T-helper 1 cell treated with Interleukin-12 subunit alpha and Interleukin-12 subunit beta and Interleukin-4 antibody, amounts not matched to agents 30 μg/mL and 1 μg/mL, for 36 hours (primary cell): ENCODE results near the gene C9.
"Not testable (repeated sequence)": the region's sequence is repeated elsewhere in the genome, so short reads cannot be mapped to it uniquely, and the experiment has no call there.

ENCODE experiments used
- H3K27ac Mint-ChIP-seq: one replicate; pipeline ENCODE4 v1.8.0; 2021; ENCODE audit warnings: mild to moderate bottlenecking, mixed read lengths
- H3K27me3 Mint-ChIP-seq: one replicate; pipeline ENCODE4 v1.8.0; 2021; ENCODE audit warnings: low read depth, mixed read lengths
- H3K36me3 Mint-ChIP-seq: one replicate; pipeline ENCODE4 v1.8.0; 2021; ENCODE audit warnings: low read depth, mixed read lengths
- H3K4me1 Mint-ChIP-seq: one replicate; pipeline ENCODE4 v1.8.0; 2021; ENCODE audit warnings: low read depth, mixed read lengths
- H3K4me3 Mint-ChIP-seq: one replicate; pipeline ENCODE4 v1.8.0; 2021; ENCODE audit warnings: mild to moderate bottlenecking, moderate library complexity, mixed read lengths
- H3K9me3 Mint-ChIP-seq: one replicate; pipeline ENCODE4 v1.8.0; 2021; ENCODE audit warnings: mixed read lengths

C9 gene

GRCh38 chr5:39364367-39364766, at the start of gene C9:
C9 (minus strand) TSS chr5:39364495; CDS start chr5:39364464, 31 bp downstream.
- Mint-ChIP-seq H3K27me3 (peaks cover 4% of the 10 kb centered on the region), H3K36me3 (no peaks in the 10 kb centered on the region), H3K27ac (no peak within 1 kb of the TSS), H3K4me3 (no peak within 1 kb of the TSS), H3K9me3 (no peaks in the 10 kb centered on the region), H3K4me1 (no peaks in the 10 kb centered on the region)

GRCh38 chr5:39413771-39414170, 49.5 kb upstream of the C9 start:
- no peaks in the 10 kb centered on the region for H3K9me3 Mint-ChIP-seq
- no peak overlapping the region for H3K4me3 Mint-ChIP-seq
- H3K36me3 Mint-ChIP-seq = no peaks in the 10 kb centered on the region
- H3K27ac Mint-ChIP-seq = no peak overlapping the region
- H3K4me1 Mint-ChIP-seq = no peaks in the 10 kb centered on the region
- peaks cover 49% of the 10 kb centered on the region for H3K27me3 Mint-ChIP-seq

- Mint-ChIP-seq H3K4me1 (no peaks in the 10 kb centered on the region), H3K36me3 (no peaks in the 10 kb centered on the region), H3K27me3 (peaks cover 47% of the 10 kb centered on the region), H3K27ac (no peak overlapping the region), H3K4me3 (no peak overlapping the region), H3K9me3 (no peaks in the 10 kb centered on the region)
Observed at GRCh38 chr5:39412721-39413394, 48.6 kb upstream of the C9 start.

DNA sequence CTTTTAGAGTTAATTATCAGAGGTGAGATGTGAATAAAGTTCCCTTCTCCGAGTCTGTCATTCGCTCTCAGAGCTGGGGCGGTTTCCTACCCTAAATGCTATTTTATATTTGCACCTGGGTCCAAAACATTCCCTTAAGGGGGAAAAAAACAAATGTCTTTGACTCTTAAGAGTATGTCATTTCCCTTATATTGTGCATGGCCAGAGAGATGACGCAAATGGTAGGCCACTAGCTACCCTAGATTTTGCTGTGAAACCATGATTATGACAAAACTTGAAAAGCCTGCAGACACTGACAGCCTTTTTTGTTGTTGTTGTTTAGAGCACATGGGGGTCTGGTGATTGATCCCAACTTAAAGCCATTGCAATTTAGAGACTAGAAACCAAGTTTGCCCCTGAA, 47.7 kb upstream of the C9 start:
- Mint-ChIP-seq H3K27ac (no peak overlapping the region), H3K9me3 (no peaks in the 10 kb centered on the region), H3K36me3 (no peaks in the 10 kb centered on the region), H3K4me1 (no peaks in the 10 kb centered on the region), H3K4me3 (no peak overlapping the region), H3K27me3 (peaks cover 43% of the 10 kb centered on the region)

DNA sequence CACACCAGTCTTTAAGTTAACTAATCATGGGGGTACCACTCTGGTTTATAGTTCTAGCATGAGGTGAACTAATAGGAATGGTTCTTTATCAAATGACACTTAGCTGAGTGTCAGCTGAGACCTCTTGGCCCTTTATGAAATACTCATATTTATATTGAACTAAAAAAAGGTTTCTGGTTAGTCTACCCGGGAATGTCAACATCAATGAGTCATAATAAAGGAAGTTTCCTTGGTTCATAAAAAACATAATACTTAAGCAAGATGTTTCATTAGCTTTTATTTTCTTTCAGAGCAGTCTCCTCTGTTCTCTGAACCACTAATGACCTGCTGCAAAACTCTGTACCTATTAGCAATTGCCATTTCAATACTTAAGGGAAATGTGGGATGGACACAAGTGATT, 46.8 kb upstream of the C9 start:
- Mint-ChIP-seq H3K27ac (no peak overlapping the region), H3K4me1 (no peaks in the 10 kb centered on the region), H3K36me3 (no peaks in the 10 kb centered on the region), H3K9me3 (no peaks in the 10 kb centered on the region), H3K27me3 (peaks cover 39% of the 10 kb centered on the region), H3K4me3 (no peak overlapping the region)

- H3K27me3 Mint-ChIP-seq = peaks cover 35% of the 10 kb centered on the region
- H3K4me3 Mint-ChIP-seq = no peak overlapping the region
- no peak overlapping the region for H3K27ac Mint-ChIP-seq
- H3K9me3 Mint-ChIP-seq = no peaks in the 10 kb centered on the region
- no peaks in the 10 kb centered on the region for H3K4me1 Mint-ChIP-seq
- no peaks in the 10 kb centered on the region for H3K36me3 Mint-ChIP-seq
Observed at GRCh38 chr5:39409033-39409432, 44.7 kb upstream of the C9 start.

DNA sequence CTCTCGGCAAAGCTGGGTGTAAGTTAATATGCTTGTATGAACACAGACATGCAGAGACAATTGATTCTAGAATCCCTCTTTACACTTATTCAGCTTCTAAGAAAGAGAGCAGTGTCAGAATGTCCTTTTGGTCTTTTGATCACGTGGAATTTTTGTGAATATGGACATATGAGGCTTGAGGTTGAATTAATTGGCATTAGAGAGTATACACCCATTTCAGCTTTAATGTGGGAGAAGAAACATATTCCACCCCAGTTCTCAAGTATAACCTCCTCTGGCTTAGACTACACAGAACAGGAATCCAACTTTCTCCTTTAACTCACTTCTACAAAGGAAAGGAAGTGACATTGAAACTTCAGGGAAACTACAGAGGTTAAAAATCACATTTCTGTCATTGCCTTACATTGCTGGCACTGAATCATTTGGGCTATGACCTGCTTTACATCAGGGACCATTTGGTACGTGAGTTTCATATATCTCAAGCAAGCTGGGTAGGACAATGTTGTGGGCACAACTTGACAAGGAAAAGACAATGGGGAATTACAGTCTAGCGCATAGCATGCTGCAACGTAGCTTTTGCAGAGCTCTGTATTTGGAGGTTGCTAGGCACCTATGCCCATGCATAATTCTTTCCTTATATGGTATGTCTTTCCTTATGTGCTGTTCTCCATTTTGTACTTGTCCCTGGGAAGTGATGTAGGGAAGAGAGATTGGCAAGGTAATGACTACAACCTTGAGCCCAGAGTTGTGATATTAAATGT, 41.0 kb upstream of the C9 start:
- H3K4me1 Mint-ChIP-seq = no peaks in the 10 kb centered on the region
- H3K36me3 Mint-ChIP-seq = no peaks in the 10 kb centered on the region
- no peak overlapping the region for H3K27ac Mint-ChIP-seq
- H3K4me3 Mint-ChIP-seq = no peak overlapping the region
- H3K9me3 Mint-ChIP-seq = no peaks in the 10 kb centered on the region
- H3K27me3 Mint-ChIP-seq = peaks cover 9% of the 10 kb centered on the region

DNA sequence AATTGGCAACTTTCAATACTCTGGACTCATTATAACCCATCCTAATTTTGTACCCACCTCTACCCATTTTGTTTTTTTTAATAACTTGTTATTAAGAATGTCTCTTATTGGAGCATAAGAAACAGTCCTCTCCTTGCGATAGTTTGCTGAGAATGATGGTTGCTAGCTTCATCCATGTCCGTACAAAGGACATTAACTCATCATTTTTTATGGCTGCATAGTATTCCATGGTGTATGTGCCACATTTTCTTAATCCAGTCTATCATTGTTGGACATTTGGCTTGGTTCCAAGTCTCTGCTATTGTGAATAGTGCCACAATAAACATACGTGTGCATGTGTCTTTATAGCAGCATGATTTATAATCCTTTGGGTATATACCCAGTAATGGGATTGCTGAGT, 39.5 kb upstream of the C9 start:
- not testable (repeated sequence) for H3K27me3 Mint-ChIP-seq, H3K4me1 Mint-ChIP-seq, H3K4me3 Mint-ChIP-seq

GRCh38 chr5:39402140-39402539, 37.8 kb upstream of the C9 start:
- not testable (repeated sequence) for H3K27me3 Mint-ChIP-seq, H3K36me3 Mint-ChIP-seq, H3K27ac Mint-ChIP-seq, H3K4me3 Mint-ChIP-seq, H3K4me1 Mint-ChIP-seq, H3K9me3 Mint-ChIP-seq

More for the DNA sequence above, 39.5 kb upstream of the C9 start:
- H3K36me3 Mint-ChIP-seq, H3K9me3 Mint-ChIP-seq, H3K27ac Mint-ChIP-seq: not testable (repeated sequence)

DNA sequence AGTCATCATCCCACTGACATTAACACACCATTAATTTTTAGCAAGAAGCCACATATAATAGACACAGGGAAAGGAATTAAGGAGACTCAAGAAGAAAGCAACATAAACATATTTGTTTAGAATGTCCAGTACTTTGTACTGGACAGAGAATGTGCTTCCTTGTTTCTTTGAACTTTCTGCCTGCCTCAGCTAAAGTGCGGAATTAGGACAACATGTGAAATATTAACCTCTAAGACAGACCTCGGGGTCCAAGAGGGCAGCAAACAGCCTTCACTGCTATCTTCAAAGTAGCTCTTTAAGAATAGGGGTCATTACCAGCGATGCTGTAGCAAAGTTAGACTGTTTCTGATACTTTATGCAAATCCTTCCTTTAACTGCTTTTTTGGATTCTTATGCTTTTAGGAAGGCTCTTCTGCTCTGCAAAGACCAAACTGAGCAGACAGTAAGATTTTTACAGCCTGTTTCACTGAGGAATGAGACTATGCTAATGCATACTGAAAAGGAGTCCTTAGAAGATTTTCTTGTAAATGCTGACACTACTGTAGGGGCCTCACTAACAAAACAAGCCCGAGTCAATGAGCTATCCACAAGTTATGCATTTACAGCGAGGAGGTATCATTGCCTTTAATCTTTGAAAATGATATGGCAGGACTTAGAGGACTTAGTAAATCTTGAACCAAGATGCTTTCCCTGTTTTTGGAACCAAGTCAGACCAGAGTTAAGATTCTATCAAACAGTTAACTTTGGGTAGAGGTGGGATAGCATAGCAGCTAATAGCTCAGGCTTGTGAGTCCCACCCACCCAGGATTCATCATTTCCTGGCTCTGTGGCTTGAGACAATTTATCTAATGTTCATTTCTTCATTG, 36.7 kb upstream of the C9 start:
- Mint-ChIP-seq H3K27ac (no peak overlapping the region), H3K36me3 (no peaks in the 10 kb centered on the region), H3K4me1 (no peaks in the 10 kb centered on the region), H3K27me3 (no peaks in the 10 kb centered on the region), H3K9me3 (no peaks in the 10 kb centered on the region), H3K4me3 (no peak overlapping the region)

DNA sequence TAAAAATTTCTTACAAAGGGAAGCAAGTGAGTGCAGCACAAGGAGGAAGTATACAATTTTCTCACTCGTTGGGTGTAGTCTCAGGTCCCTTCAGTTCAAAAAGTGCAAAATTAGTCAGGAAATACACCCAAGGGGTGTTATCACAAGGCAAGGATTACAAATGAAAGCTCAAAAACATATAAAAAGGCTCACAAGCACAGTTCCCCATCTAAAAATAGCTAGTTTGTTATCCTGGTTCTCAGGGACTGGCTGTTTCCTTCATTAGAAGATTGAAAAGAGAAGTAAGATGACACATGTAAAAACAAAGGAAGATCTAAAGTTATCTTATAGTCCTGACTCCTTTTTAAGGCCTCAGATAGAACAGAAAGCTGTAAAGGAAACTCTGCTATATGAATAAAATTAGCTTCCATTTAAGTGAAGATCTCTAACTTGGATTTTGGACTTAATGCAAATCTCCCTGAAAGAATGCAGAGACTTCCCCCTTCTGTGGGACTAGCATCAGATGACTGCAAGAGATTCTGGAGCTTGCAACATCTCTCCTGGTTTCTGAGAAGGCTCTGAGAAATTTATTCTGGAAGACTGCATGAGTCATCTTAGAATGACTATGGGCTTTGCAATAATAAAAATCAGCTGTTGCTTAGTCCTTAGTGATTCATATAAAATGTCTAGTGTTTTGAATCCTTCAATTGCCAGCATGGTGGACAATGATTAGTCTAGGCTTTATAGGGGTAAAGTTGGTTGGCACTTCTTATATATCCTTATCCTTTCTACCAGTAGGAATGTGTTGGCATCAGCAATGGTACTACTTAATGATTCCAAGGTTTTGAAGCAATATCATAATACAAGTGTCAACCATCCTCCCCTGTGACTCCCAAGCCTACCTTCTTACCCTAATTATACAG, 35.1 kb upstream of the C9 start:
- Mint-ChIP-seq H3K36me3 (no peaks in the 10 kb centered on the region), H3K4me1 (no peaks in the 10 kb centered on the region), H3K27me3 (no peaks in the 10 kb centered on the region), H3K27ac (no peak overlapping the region), H3K4me3 (no peak overlapping the region), H3K9me3 (no peaks in the 10 kb centered on the region)

GRCh38 chr5:39396843-39397242, 32.5 kb upstream of the C9 start:
- Mint-ChIP-seq H3K27me3 (peaks cover 3% of the 10 kb centered on the region), H3K36me3 (no peaks in the 10 kb centered on the region), H3K9me3 (no peaks in the 10 kb centered on the region), H3K27ac (no peak overlapping the region), H3K4me1 (no peaks in the 10 kb centered on the region), H3K4me3 (no peak overlapping the region)

GRCh38 chr5:39395521-39395920, 31.2 kb upstream of the C9 start:
- Mint-ChIP-seq H3K27me3 (peaks cover 3% of the 10 kb centered on the region), H3K27ac (no peak overlapping the region), H3K4me1 (no peaks in the 10 kb centered on the region), H3K36me3 (no peaks in the 10 kb centered on the region), H3K4me3 (no peak overlapping the region), H3K9me3 (no peaks in the 10 kb centered on the region)

- Mint-ChIP-seq H3K4me1 (no peaks in the 10 kb centered on the region), H3K4me3 (no peak overlapping the region), H3K9me3 (no peaks in the 10 kb centered on the region), H3K36me3 (no peaks in the 10 kb centered on the region), H3K27ac (no peak overlapping the region), H3K27me3 (peaks cover 3% of the 10 kb centered on the region)
Observed at GRCh38 chr5:39394946-39395345, 30.7 kb upstream of the C9 start.
